ENCODE data around the gene BAZ1B. TPM values are rescaled to one million over a fixed set of nuclear protein-coding genes. Genes with fewer than 3 reads are reported as not detected.
A peak's percentile ranks its signal among the peaks of the same experiment; 100 is the strongest.
"Not testable (repeated sequence)": the region's sequence is repeated elsewhere in the genome, so short reads cannot be mapped to it uniquely, and the experiment has no call there.

BAZ1B gene
- total RNA-seq, 1 donor from 2014 or later: 85.8 TPM

GRCh38 chr7:73470208-73470607, 51.9 kb downstream of the BAZ1B start:
- peaks cover 52% of the 10 kb centered on the region for H4K20me1 ChIP-seq (ENCODE audit: low read depth)
- no peak overlapping the region for H3K27ac ChIP-seq
- H2AFZ ChIP-seq (replicated peaks): no peak overlapping the region
- Mint-ChIP-seq H3K4me3 (no peak overlapping the region), H3K36me3 (peaks cover 33% of the 10 kb centered on the region), H3K9me3 (no peaks in the 10 kb centered on the region), H3K27ac (no peak overlapping the region), H3K4me1 (no peaks in the 10 kb centered on the region), H3K27me3 (ENCODE audit: insufficient read depth, low read depth) (peaks cover 2% of the 10 kb centered on the region)
- H3K9ac ChIP-seq: no peak overlapping the region
- no peaks in the 10 kb centered on the region for H3K4me1 ChIP-seq
- H3K79me2 ChIP-seq (ENCODE audit: low read depth): peaks cover 67% of the 10 kb centered on the region
- DNase-seq (ENCODE audit: low spot score): no peak
- H3F3A ChIP-seq (ENCODE audit: low read depth): peaks cover 12% of the 10 kb centered on the region
- no peak overlapping the region for H3K4me3 ChIP-seq
- no peaks in the 10 kb centered on the region for H3K9me3 ChIP-seq (ENCODE audit: low read depth)
- TF ChIP-seq EZH2 (IDR thresholded peaks at IDR 0.05) (no peak), EZH2phosphoT487 (IDR thresholded peaks at IDR 0.05) (no peak), CTCF (IDR thresholded peaks at IDR 0.05) (no peak)
- peaks cover 46% of the 10 kb centered on the region for H3K36me3 ChIP-seq
- no peaks in the 10 kb centered on the region for H3K27me3 ChIP-seq
- no peak overlapping the region for H3K4me2 ChIP-seq

DNA sequence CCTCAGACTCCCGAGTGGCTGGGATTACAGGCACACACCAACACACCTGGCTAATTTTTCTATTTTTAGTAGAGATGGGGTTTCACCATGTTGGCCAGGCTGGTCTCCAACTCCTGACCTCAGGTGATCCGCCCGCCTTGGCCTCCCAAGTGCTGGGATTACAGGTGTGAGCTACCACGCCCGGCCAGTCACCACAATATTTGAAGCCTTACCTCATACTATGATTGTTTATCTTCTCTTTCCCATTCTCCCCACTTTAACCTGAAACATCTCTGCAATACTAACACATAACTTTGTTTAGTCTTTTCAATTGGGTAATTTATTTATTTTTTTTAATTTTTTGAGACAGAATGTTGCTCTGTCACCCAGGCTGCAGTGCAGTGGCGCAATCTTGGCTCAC, 55.0 kb downstream of the BAZ1B start:
- H3K4me3 ChIP-seq; H3K4me3 Mint-ChIP-seq; H3K9me3 ChIP-seq (ENCODE audit: low read depth); H3K27me3 ChIP-seq; H3K4me2 ChIP-seq; H3K9me3 Mint-ChIP-seq; H3K27ac Mint-ChIP-seq; H3K27me3 Mint-ChIP-seq (ENCODE audit: insufficient read depth, low read depth); H3K4me1 Mint-ChIP-seq; H3K9ac ChIP-seq; DNase-seq (ENCODE audit: low spot score); H2AFZ ChIP-seq (replicated peaks); H3K4me1 ChIP-seq: not testable (repeated sequence)
- H3K36me3 Mint-ChIP-seq: peaks cover 46% of the 10 kb centered on the region
- Histone ChIP-seq H4K20me1 (ENCODE audit: low read depth) (peaks cover 33% of the 10 kb centered on the region), H3F3A (ENCODE audit: low read depth) (peaks cover 28% of the 10 kb centered on the region), H3K79me2 (ENCODE audit: low read depth) (peaks cover 39% of the 10 kb centered on the region), H3K27ac (peak overlapping the region; percentile 20), H3K36me3 (peaks cover 58% of the 10 kb centered on the region)

- H3F3A ChIP-seq (ENCODE audit: low read depth): peaks cover 28% of the 10 kb centered on the region
- H3K27ac Mint-ChIP-seq: no peak overlapping the region
- H3K4me1 Mint-ChIP-seq: no peaks in the 10 kb centered on the region
- no peak overlapping the region for H2AFZ ChIP-seq (replicated peaks)
- peaks cover 36% of the 10 kb centered on the region for H3K79me2 ChIP-seq (ENCODE audit: low read depth)
- no peaks in the 10 kb centered on the region for H3K9me3 ChIP-seq (ENCODE audit: low read depth)
- no peak overlapping the region for H3K4me2 ChIP-seq
- H3K9me3 Mint-ChIP-seq: no peaks in the 10 kb centered on the region
- peaks cover 44% of the 10 kb centered on the region for H3K36me3 Mint-ChIP-seq
- H3K4me3 ChIP-seq: no peak overlapping the region
- no peaks in the 10 kb centered on the region for H3K27me3 ChIP-seq
- H3K4me3 Mint-ChIP-seq: no peak overlapping the region
- peaks cover 24% of the 10 kb centered on the region for H4K20me1 ChIP-seq (ENCODE audit: low read depth)
- DNase-seq (ENCODE audit: low spot score): no peak
- no peak for TF ChIP-seq EZH2phosphoT487 (IDR thresholded peaks at IDR 0.05)
- H3K36me3 ChIP-seq: peaks cover 49% of the 10 kb centered on the region
- no peaks in the 10 kb centered on the region for H3K4me1 ChIP-seq
- H3K27ac ChIP-seq: no peak overlapping the region
- H3K27me3 Mint-ChIP-seq (ENCODE audit: insufficient read depth, low read depth): peaks cover 2% of the 10 kb centered on the region
- H3K9ac ChIP-seq: no peak overlapping the region
Measured at GRCh38 chr7:73466112-73466511, 56.0 kb downstream of the BAZ1B start.

DNA sequence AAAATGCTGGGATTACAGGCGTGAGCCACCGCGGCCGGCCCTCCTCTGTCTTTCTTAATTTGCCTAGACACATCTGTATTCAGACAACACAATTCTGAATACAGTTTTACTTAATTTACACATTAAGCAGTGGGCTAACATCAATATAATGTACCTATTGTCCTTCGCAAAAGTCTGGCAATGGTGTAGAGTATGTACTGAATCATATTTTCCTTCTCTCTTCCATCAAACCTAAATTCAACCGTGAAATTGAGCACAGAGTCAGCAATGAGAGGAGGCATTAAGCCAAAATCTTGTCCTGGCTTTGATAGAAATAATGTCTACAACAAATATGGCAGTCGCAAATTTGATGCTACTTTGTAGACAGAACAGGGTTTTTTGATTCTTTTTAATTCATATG, 58.1 kb downstream of the BAZ1B start:
- Histone ChIP-seq H3K79me2 (ENCODE audit: low read depth) (peaks cover 23% of the 10 kb centered on the region), H3K9me3 (ENCODE audit: low read depth) (no peaks in the 10 kb centered on the region), H3K36me3 (peaks cover 36% of the 10 kb centered on the region), H3K4me1 (no peaks in the 10 kb centered on the region), H3K9ac (no peak overlapping the region), H3K4me2 (no peak overlapping the region), H3F3A (ENCODE audit: low read depth) (peaks cover 24% of the 10 kb centered on the region), H3K4me3 (no peak overlapping the region), H3K27me3 (no peaks in the 10 kb centered on the region), H4K20me1 (ENCODE audit: low read depth) (peaks cover 15% of the 10 kb centered on the region), H2AFZ (replicated peaks) (no peak overlapping the region), H3K27ac (no peak overlapping the region)
- no peak for DNase-seq (ENCODE audit: low spot score)
- Mint-ChIP-seq H3K27ac (no peak overlapping the region), H3K9me3 (no peaks in the 10 kb centered on the region), H3K4me1 (no peaks in the 10 kb centered on the region), H3K27me3 (ENCODE audit: insufficient read depth, low read depth) (no peaks in the 10 kb centered on the region), H3K36me3 (peaks cover 41% of the 10 kb centered on the region), H3K4me3 (no peak overlapping the region)
- TF ChIP-seq EZH2phosphoT487 (IDR thresholded peaks at IDR 0.05): no peak
- TF ChIP-seq CTCF (IDR thresholded peaks at IDR 0.05): no peak
- TF ChIP-seq EZH2 (IDR thresholded peaks at IDR 0.05): no peak

All from neural progenitor cell (in vitro differentiated cells).